Mesodermal cell (in vitro differentiated cells): ENCODE data around the gene CACNB2.

Experiments used
- H3K27ac ChIP-seq: 2 replicates; pipeline ENCODE4 v1.7.0; 2013; ENCODE audit warnings: mild to moderate bottlenecking, low read depth, low read length, moderate library complexity; ENCODE audit not compliant: severe bottlenecking
- H3K36me3 ChIP-seq: 2 replicates; pipeline ENCODE4 v1.7.1; 2013; ENCODE audit warnings: mild to moderate bottlenecking, low read length, moderate library complexity; ENCODE audit not compliant: control insufficient read depth, insufficient read depth
- H3K4me1 ChIP-seq: one replicate; pipeline ENCODE4 v1.7.1; 2013; ENCODE audit warnings: mild to moderate bottlenecking, low read length; ENCODE audit not compliant: insufficient read depth, control insufficient read depth, poor library complexity, severe bottlenecking
- H3K4me3 ChIP-seq: 2 replicates; pipeline ENCODE4 v1.7.0; 2013; ENCODE audit warnings: low read length, control low read depth, mild to moderate bottlenecking; ENCODE audit not compliant: insufficient read depth, poor library complexity, severe bottlenecking; ENCODE audit errors: extremely low read depth
- H3K9me3 ChIP-seq: 2 replicates; pipeline ENCODE4 v1.7.1; 2013; ENCODE audit warnings: mild to moderate bottlenecking, low read length, moderate library complexity; ENCODE audit not compliant: control insufficient read depth
- WGBS, 2 experiments: methylation state at CpG; one replicate each; pipeline ENCODE4 v1.1.5; 2013; ENCODE audit warnings: missing lambda C conversion rate in 2 of 2; ENCODE audit not compliant: insufficient coverage in 2 of 2; 5-methylcytosine and 5-hydroxymethylcytosine counted together

CACNB2 gene

DNA sequence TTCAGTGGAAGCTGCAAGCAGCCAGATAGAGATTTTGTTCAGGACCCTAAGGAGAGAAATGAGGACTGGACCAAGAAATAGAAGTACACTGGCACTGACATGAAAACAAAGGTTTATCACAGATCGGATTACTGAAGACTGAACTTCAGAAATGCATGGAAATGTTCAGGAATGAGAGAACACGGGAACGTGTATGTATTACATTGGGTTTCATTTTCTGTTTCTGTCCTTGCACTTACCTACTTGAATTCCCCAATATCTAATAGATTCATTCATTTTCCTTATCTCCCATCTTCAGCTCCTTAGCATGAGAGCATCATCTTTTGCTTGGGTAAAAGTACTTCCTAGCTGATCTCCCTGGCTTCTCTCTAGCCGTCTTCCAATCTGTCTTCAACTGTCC, 114.5 kb downstream of the CACNB2 start:
- 83 to 93% methylated on average over 2 to 3 of the region's 4 CpGs for WGBS, 2 experiments
- Histone ChIP-seq H3K4me1 (no peaks in the 10 kb centered on the region), H3K9me3 (no peaks in the 10 kb centered on the region), H3K36me3 (no peaks in the 10 kb centered on the region), H3K27ac (no peak overlapping the region), H3K4me3 (no peak overlapping the region)

DNA sequence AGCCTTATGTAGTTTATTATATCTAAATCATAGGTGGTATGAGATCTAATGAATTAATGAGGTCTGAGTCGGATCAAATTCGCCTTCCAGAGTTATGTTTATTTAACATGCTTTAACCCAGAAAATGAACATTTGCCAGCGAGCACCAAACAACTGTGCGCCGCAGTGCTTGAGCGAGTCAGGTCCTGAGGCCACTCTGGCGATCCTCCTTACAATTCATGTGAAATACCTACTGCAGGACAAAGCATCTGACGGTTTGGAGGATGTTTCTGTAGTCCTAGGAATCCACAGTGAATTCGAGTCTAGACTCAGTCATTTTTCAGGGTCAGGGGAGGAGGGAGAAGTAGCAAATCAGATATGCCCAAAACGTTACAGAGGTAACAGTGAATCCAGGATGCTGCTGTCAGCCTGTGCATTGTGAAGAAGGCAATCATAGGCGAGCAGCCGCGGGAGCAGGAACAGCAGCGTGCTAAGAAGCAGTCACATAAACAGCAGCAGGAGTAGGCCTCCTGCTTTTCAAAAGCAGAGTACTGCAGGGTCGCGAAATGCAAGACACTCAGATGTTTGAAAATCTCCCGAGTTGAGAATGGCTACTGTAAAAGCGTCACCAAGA, 120.2 kb downstream of the CACNB2 start:
- no peak overlapping the region for H3K4me3 ChIP-seq
- WGBS, 2 experiments: 63 to 68% methylated on average over 17 to 18 of the region's 18 CpGs
- no peaks in the 10 kb centered on the region for H3K9me3 ChIP-seq
- no peak overlapping the region for H3K27ac ChIP-seq
- H3K36me3 ChIP-seq: no peaks in the 10 kb centered on the region
- H3K4me1 ChIP-seq: peaks cover 4% of the 10 kb centered on the region

DNA sequence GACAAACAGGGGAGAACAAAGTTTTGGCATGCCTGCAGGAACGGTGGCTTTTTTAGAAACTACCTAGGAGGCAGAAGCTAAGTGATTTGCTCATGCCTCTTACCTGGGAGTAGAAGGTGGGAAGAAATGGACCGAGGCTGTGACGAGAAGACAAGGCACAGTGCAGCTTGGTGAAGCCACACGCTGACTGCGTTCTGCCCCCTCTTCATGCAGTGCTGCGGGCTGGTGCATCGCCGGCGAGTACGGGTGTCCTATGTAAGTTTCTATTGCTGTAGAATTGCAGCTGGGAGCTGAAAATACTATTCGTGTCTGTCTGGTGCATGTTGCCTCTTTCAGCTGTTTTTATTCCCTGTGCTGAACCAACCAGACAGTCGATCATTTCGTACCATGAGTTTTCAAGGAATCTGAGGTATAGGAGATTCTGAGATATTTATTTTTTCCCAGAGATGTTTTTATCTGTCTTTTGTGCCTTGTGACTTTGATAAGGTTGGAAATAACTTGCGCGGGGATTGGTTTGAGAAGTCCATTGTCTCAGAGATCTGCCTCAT, 120.9 kb downstream of the CACNB2 start:
- H3K27ac ChIP-seq: no peak overlapping the region
- peaks cover 4% of the 10 kb centered on the region for H3K4me1 ChIP-seq
- 76 to 78% methylated on average over 11 to 12 of the region's 15 CpGs for WGBS, 2 experiments
- no peak overlapping the region for H3K4me3 ChIP-seq
- H3K36me3 ChIP-seq: no peaks in the 10 kb centered on the region
- H3K9me3 ChIP-seq: no peaks in the 10 kb centered on the region

DNA sequence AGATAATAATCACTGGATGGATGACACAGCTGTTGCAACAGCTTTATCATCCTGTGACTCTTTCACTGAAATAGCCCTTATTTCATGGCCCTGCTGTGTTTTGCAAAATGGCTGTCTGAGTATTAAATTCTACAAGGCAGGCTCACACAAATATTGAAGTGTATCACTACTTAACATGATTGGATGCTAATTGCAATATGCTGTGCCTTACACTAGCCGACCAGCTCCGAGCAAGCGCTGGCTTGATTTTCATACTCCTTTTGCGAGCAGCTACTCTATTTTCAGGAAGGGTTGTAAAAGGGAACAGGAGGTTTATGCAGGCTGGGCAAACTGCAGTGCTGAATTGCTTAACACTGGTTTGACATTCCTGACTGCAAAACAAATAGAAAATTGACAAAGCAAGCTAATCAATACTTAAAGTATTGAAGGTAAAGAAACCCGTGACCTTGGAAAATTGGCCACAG, 121.6 kb downstream of the CACNB2 start:
- H3K27ac ChIP-seq: no peak overlapping the region
- H3K4me3 ChIP-seq: no peak overlapping the region
- H3K36me3 ChIP-seq: no peaks in the 10 kb centered on the region
- 85 to 88% methylated on average over 4 of the region's 5 CpGs for WGBS, 2 experiments
- no peaks in the 10 kb centered on the region for H3K9me3 ChIP-seq
- peaks cover 4% of the 10 kb centered on the region for H3K4me1 ChIP-seq

DNA sequence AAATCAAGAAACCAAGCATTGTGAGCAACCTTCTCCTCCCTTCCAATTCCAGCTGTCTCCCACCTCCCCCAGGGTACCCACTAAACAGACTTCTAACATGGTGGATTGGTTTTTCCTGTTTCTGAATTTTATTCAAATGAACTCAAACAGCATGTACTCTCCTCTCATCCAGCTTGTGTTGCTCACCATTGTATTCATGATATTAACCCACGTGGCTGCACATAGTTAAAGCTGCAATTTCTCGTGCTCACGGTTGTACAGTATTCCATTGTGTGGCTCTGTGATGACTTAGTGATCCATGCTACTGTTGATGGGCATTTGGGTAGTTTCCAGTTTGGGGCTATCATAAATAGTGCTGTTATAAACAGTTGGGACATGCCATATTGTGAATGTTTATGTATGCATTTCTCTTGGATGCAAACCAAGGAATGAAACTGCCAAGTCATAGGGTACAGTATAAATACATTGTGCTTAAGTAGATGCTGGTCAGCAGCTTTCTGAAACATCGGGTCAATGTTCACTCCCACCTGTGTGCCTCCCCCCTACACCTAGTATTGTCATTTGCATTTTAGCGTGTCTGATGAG, 124.3 kb downstream of the CACNB2 start:
- 100% methylated on average over 1 to 2 of the region's 5 CpGs for WGBS, 2 experiments
- Histone ChIP-seq H3K4me3 (no peak overlapping the region), H3K27ac (no peak overlapping the region)

DNA sequence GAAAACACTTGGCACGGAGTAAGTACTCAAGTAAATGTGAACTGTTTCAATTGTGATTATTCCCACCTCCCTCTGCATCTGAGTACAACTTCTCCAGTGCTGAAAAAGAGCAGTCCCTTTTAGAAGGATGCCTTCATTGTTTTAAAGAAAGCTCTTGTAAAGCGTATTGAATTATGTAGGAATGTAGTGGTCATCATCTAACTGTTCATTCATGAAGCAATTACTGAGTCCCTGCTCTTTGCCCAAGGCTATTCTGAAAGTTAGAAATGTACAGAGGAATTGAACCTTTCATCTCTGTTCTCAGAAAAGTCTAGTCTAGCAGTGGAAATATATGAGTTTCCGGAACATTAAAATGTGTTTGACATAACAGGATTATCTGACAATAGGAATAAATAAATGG, 127.8 kb downstream of the CACNB2 start:
- H3K9me3 ChIP-seq: no peaks in the 10 kb centered on the region
- 86% methylated on average over 1 of the region's 3 CpGs; no CpG with 5 or more reads in 1 of the 2 experiments for WGBS, 2 experiments
- H3K4me3 ChIP-seq: no peak overlapping the region
- H3K36me3 ChIP-seq: no peaks in the 10 kb centered on the region
- H3K4me1 ChIP-seq: no peaks in the 10 kb centered on the region
- no peak overlapping the region for H3K27ac ChIP-seq

More for the DNA sequence above, 124.3 kb downstream of the CACNB2 start:
- Histone ChIP-seq H3K9me3 (no peaks in the 10 kb centered on the region), H3K36me3 (no peaks in the 10 kb centered on the region), H3K4me1 (peaks cover 4% of the 10 kb centered on the region)

DNA sequence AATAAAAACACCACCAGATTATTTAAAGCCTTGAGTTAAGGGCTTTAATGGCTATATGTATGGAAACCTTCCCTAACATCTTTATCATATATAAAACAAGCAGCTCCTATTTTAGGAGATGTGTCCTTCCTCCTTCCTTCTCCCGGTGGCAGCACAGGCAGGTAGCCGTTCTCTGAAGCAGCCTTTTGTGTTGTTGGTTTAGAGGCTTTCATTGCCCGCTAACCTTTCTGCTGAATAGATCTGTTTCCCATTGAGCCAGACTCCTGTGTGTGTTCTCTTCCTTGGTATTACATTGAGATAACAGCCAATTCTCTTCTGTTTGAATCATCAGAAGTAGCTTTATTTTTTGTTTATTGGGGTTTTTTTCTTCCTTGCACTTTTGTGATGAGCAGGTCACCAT, 131.3 kb downstream of the CACNB2 start:
- Histone ChIP-seq H3K9me3 (no peaks in the 10 kb centered on the region), H3K4me3 (no peak overlapping the region), H3K36me3 (no peaks in the 10 kb centered on the region), H3K27ac (no peak overlapping the region), H3K4me1 (no peaks in the 10 kb centered on the region)
- 80% methylated on average over 1 of the region's 3 CpGs; no CpG with 5 or more reads in 1 of the 2 experiments for whole genome bisulfite sequencing, 2 experiments

DNA sequence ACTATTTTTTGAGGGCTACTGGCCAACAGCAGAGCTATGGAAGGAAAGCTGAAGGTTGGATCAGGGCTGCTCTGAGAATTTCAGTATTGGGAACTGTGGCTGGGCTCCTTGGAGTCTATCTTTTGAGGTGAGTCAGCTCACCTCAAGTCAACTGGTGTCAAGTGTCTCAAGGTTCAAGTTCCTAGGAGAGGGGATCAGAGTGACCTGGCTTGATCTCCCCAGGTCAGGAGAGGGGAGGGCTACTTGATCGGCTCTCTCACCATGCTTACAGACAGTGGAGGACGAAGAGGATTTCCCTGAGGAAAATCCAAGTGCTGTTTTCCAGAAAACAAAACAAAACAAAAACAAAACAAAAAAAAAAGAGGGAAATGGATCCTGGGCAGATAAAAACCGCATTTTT, 132.8 kb downstream of the CACNB2 start:
- WGBS, 2 experiments: no CpG with 5 or more reads among the region's 3 CpGs
- Histone ChIP-seq H3K4me3 (no peak overlapping the region), H3K27ac (no peak overlapping the region), H3K4me1 (no peaks in the 10 kb centered on the region), H3K9me3 (no peaks in the 10 kb centered on the region), H3K36me3 (no peaks in the 10 kb centered on the region)

DNA sequence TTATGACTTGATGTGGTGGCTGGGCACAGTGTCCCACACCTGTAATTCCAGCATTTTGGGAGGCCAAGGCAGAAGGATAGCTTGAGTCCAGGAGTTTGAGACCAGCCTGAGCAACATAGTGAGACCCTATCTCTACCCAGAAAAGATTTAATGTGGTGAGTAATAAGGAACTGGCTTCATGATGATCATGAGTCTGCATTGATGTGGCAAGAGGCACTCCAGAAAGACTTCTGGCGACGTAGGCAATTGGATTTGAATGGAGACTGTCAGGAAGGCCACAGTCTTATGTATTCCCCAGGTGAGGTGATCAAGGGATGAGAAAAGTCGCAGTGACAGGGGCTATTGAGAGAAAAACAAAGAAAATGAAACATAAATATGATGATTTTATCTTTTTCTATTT, 138.0 kb downstream of the CACNB2 start:
- Histone ChIP-seq H3K4me1 (peaks cover 6% of the 10 kb centered on the region), H3K36me3 (no peaks in the 10 kb centered on the region), H3K9me3 (no peaks in the 10 kb centered on the region), H3K4me3 (no peak overlapping the region), H3K27ac (no peak overlapping the region)
- WGBS, 2 experiments: 85 to 100% methylated on average over 2 of the region's 3 CpGs

DNA sequence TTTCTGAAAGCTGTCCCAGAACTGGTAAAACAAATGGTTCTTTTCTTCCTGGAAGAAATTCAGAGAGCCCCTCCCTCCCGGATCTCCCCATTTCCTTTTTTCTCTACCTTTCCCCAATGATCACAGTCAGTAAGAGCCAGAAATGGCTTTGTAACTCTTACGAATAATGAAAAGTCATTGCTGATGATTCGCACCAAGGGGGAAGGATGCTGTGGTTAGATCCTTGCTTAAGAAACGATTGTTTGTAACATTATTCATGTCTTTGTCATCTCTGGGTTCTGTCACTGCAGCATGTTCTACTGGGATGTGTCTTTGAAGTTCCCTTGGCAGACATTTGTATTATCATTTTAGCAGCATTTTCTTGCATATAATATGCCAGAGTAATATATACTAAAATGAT, 138.9 kb downstream of the CACNB2 start:
- Histone ChIP-seq H3K36me3 (no peaks in the 10 kb centered on the region), H3K4me1 (peaks cover 6% of the 10 kb centered on the region), H3K4me3 (no peak overlapping the region), H3K27ac (no peak overlapping the region), H3K9me3 (no peaks in the 10 kb centered on the region)
- 100% methylated on average over 2 of the region's 4 CpGs; no CpG with 5 or more reads in 1 of the 2 experiments for WGBS, 2 experiments

DNA sequence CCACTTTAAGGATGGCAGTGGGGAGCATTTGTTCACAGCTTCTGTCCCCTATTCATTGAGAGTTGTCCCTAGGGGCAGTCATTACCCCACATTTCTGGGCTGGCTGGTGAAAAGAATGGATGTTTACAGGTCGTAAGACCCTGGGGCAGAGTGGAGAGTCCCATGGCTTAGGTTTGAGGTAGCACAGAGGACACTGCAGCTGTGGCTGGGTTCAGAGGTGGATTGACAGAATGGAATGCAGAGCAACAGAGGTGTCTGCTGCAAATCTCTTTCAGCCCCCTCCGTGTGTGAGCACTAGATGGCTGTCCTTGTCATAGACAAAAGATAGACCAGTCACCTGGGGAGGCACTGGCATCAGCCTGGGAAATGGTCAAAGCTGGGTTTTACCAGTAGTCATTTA, 141.9 kb downstream of the CACNB2 start:
- Histone ChIP-seq H3K36me3 (no peaks in the 10 kb centered on the region), H3K9me3 (no peaks in the 10 kb centered on the region), H3K4me1 (peaks cover 6% of the 10 kb centered on the region), H3K27ac (no peak overlapping the region), H3K4me3 (no peak overlapping the region)
- 40 to 61% methylated on average over 2 of the region's 2 CpGs for WGBS, 2 experiments
